Neural cell (in vitro differentiated cells): ENCODE data around the gene MYL12A. TPM values are rescaled to one million over a fixed set of nuclear protein-coding genes. Genes with fewer than 3 reads are reported as not detected.

Experiments
- H2AFZ ChIP-seq: fragments of 200-600, 300-800 bp; sonication (generic), shearing (Covaris generic); 2 replicates; pipeline ENCODE4 v1.6.0; 2014; ENCODE audit warnings: low read depth, mild to moderate bottlenecking, antibody characterized with exemption, low read length, moderate library complexity
- H3F3A ChIP-seq: fragments of 200-600 bp; shearing (Covaris generic); 2 replicates; pipeline ENCODE4 v1.6.1; 2016; ENCODE audit warnings: mild to moderate bottlenecking, moderate library complexity, mixed read lengths, antibody characterized with exemption, low read length; ENCODE audit not compliant: insufficient read depth, poor library complexity, severe bottlenecking
- H3K27ac ChIP-seq: fragments of 200-600, 300-800 bp; sonication (generic), shearing (Covaris generic); 2 replicates; pipeline ENCODE4 v1.5.1; 2014; ENCODE audit warnings: mild to moderate bottlenecking, low read length, moderate library complexity
- H3K27me3 ChIP-seq: fragments of 300-800, 200-600 bp; sonication (generic), shearing (Covaris generic); 2 replicates; pipeline ENCODE4 v1.6.0; 2014; ENCODE audit warnings: mild to moderate bottlenecking, low read depth, low read length, moderate library complexity; ENCODE audit not compliant: insufficient read depth
- H3K36me3 ChIP-seq: fragments of 300-800, 200-600 bp; sonication (generic), shearing (Covaris generic); 2 replicates; pipeline ENCODE4 v1.5.1; 2014; ENCODE audit warnings: mild to moderate bottlenecking, antibody characterized with exemption, low read length, moderate library complexity; ENCODE audit not compliant: insufficient read depth
- H3K4me2 ChIP-seq: fragments of 300-800, 200-600 bp; sonication (generic), shearing (Covaris generic); 2 replicates; pipeline ENCODE4 v1.6.0; 2014; ENCODE audit warnings: mild to moderate bottlenecking, low read length
- H3K4me3 ChIP-seq: fragments of 300-800, 200-600 bp; sonication (generic), shearing (Covaris generic); 2 replicates; pipeline ENCODE4 v1.5.1; 2014; ENCODE audit warnings: mild to moderate bottlenecking, low read length, moderate library complexity
- H3K79me2 ChIP-seq: fragments of 200-600 bp; shearing (Covaris generic); replicated peaks from 2 replicates; pipeline ENCODE4 v1.6.0; 2014; ENCODE audit warnings: mild to moderate bottlenecking, low read length, moderate library complexity; ENCODE audit not compliant: insufficient read depth
- H3K9ac ChIP-seq: fragments of 300-800, 200-600 bp; sonication (generic), shearing (Covaris generic); 2 replicates; pipeline ENCODE4 v1.6.1; 2016; ENCODE audit warnings: mild to moderate bottlenecking, low read length, mixed read lengths
- H3K9me2 ChIP-seq: fragments of 200-600 bp; shearing (Covaris generic); 2 replicates; pipeline ENCODE4 v1.6.1; 2016; ENCODE audit warnings: mild to moderate bottlenecking, low read length, mixed read lengths; ENCODE audit not compliant: insufficient read depth
- H3K9me3 ChIP-seq: fragments of 200-600, 300-800 bp; sonication (generic), shearing (Covaris generic); 2 replicates; pipeline ENCODE4 v1.6.1; 2016; ENCODE audit warnings: mild to moderate bottlenecking, mixed run types, low read length, moderate library complexity, mixed read lengths
- H4K20me1 ChIP-seq: fragments of 200-600 bp; shearing (Covaris generic); 2 replicates; pipeline ENCODE4 v1.6.1; 2016; ENCODE audit warnings: mild to moderate bottlenecking, mixed run types; ENCODE audit not compliant: insufficient read depth
- CTCF ChIP-seq: fragments of 450-650 bp; IDR thresholded peaks from 2 replicates; pipeline ENCODE4 v1.5.1; 2014; ENCODE audit warnings: antibody characterized with exemption, mild to moderate bottlenecking, moderate library complexity; ENCODE audit not compliant: poor library complexity, severe bottlenecking
- EP300 ChIP-seq: fragments of 450-650 bp; conservative IDR thresholded peaks from 2 replicates; pipeline ENCODE4 v1.6.1; 2014; ENCODE audit warnings: antibody characterized with exemption, mild to moderate bottlenecking, moderate library complexity; ENCODE audit not compliant: poor library complexity, severe bottlenecking
- EZH2 ChIP-seq: fragments of 200-600, 300-800 bp; shearing (Covaris generic), sonication (generic); IDR thresholded peaks from 2 replicates; pipeline ENCODE4 v1.6.1; 2014; ENCODE audit warnings: antibody characterized with exemption, low read length, borderline replicate concordance, mild to moderate bottlenecking; ENCODE audit not compliant: insufficient read depth, poor library complexity, severe bottlenecking
- MXI1 ChIP-seq: fragments of 450-650 bp; conservative IDR thresholded peaks from 2 replicates; pipeline ENCODE4 v1.6.1; 2014; ENCODE audit warnings: antibody characterized with exemption, mild to moderate bottlenecking; ENCODE audit not compliant: poor library complexity, severe bottlenecking
- POLR2AphosphoS5 ChIP-seq: IDR thresholded peaks from 2 replicates; pipeline ENCODE4 v1.6.1; 2012
- RAD21 ChIP-seq: fragments of 450-650 bp; conservative IDR thresholded peaks from 2 replicates; pipeline ENCODE4 v1.6.1; 2014; ENCODE audit warnings: antibody characterized with exemption, mild to moderate bottlenecking, moderate library complexity
- REST ChIP-seq: IDR thresholded peaks from 2 replicates; pipeline ENCODE4 v1.6.1; 2012; ENCODE audit warnings: borderline replicate concordance
- SMC3 ChIP-seq: fragments of 450-650 bp; conservative IDR thresholded peaks from 2 replicates; pipeline ENCODE4 v1.6.1; 2014; ENCODE audit warnings: antibody characterized with exemption, mild to moderate bottlenecking, moderate library complexity; ENCODE audit not compliant: poor library complexity
- TAF1 ChIP-seq: IDR thresholded peaks from 2 replicates; pipeline ENCODE4 v1.6.1; 2012; ENCODE audit warnings: low read depth
- polyA plus RNA-seq: library from polyadenylated mRNA; depleted of rRNA; stranded (reverse); fragments of >200 nt; gene quantifications from 2 replicates; pipeline ENCODE4 v1.2.3, GENCODE V29; 2014

Gene MYL12A
- polyA plus RNA-seq, 1 donor from 2014 or later, result 62.7 TPM

- H3K27ac ChIP-seq, result no peak overlapping the region
- H2AFZ ChIP-seq, result no peak overlapping the region
- H3K9me2 ChIP-seq, result no peaks in the 10 kb centered on the region
- no peaks in the 10 kb centered on the region for H3K27me3 ChIP-seq
- no peaks in the 10 kb centered on the region for H3K9me3 ChIP-seq
- H3K36me3 ChIP-seq, result no peaks in the 10 kb centered on the region
- no peaks in the 10 kb centered on the region for H3F3A ChIP-seq
- no peak overlapping the region for H3K9ac ChIP-seq
- no peaks in the 10 kb centered on the region for H3K79me2 ChIP-seq
- TF ChIP-seq EZH2 (no peak), TAF1 (no peak), SMC3 (no peak), MXI1 (no peak), POLR2AphosphoS5 (no peak), CTCF (no peak), REST (no peak), EP300 (no peak), RAD21 (no peak)
- H3K4me3 ChIP-seq, result no peak overlapping the region
- no peaks in the 10 kb centered on the region for H4K20me1 ChIP-seq
- no peak overlapping the region for H3K4me2 ChIP-seq
Observed at GRCh38 chr18:3283253-3283863, 35.8 kb downstream of the MYL12A start.

- Histone ChIP-seq H3F3A (no peaks in the 10 kb centered on the region), H3K79me2 (no peaks in the 10 kb centered on the region), H3K4me2 (no peak overlapping the region), H3K27me3 (no peaks in the 10 kb centered on the region), H4K20me1 (no peaks in the 10 kb centered on the region), H3K9me2 (no peaks in the 10 kb centered on the region), H3K27ac (no peak overlapping the region), H3K9me3 (no peaks in the 10 kb centered on the region), H3K36me3 (no peaks in the 10 kb centered on the region), H2AFZ (no peak overlapping the region), H3K9ac (no peak overlapping the region), H3K4me3 (no peak overlapping the region)
- no peak for TF ChIP-seq REST
- TF ChIP-seq EP300, result no peak
- TF ChIP-seq SMC3, result no peak
- no peak for TF ChIP-seq TAF1
- TF ChIP-seq MXI1, result no peak
- no peak for TF ChIP-seq CTCF
- no peak for TF ChIP-seq POLR2AphosphoS5
- TF ChIP-seq EZH2, result no peak
- no peak for TF ChIP-seq RAD21
Observed at GRCh38 chr18:3283908-3284307, 36.3 kb downstream of the MYL12A start.
